ENCODE data around the gene ZFHX3.

DNA sequence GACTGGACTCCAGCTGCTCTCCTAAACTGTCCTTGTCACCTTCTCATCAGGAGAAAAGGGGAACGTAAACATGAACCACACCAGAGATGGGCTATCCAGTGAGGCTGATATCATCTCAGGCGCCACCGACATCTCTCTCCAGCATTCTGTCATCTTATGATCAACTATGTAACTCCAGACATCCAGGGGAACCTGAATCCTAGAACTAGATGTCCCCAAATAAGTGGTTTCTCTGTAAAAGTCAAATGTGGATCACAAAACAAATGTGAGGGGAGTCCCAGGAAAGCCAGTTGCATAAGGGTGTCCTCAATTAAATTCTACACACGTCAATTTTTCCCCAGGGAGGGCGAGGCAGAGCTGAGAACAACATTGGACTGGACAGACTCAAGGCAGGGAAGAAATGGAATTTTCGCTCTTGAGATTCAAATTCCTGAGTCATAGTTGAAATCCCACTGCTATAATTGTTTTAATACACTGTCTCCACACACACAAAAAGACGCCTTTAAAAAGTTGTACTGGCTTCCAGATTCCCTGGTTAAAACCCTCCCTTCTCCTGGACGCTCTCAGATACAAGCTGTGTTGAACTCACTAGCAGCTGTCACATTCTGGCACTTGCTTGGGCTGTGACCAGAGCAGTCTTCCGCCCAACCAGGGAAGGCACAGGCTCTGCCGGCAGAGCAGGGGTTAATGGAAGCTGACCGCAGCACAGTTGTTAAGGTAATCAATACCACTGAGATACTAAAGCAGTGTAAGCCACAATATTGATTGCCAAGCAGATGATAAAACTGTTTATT, 62.6 kb downstream of the ZFHX3 start:
- TF ChIP-seq, protein P1, sequence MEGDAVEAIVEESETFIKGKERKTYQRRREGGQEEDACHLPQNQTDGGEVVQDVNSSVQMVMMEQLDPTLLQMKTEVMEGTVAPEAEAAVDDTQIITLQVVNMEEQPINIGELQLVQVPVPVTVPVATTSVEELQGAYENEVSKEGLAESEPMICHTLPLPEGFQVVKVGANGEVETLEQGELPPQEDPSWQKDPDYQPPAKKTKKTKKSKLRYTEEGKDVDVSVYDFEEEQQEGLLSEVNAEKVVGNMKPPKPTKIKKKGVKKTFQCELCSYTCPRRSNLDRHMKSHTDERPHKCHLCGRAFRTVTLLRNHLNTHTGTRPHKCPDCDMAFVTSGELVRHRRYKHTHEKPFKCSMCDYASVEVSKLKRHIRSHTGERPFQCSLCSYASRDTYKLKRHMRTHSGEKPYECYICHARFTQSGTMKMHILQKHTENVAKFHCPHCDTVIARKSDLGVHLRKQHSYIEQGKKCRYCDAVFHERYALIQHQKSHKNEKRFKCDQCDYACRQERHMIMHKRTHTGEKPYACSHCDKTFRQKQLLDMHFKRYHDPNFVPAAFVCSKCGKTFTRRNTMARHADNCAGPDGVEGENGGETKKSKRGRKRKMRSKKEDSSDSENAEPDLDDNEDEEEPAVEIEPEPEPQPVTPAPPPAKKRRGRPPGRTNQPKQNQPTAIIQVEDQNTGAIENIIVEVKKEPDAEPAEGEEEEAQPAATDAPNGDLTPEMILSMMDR (conservative IDR thresholded peaks at IDR 0.05) = no peak
- TF ChIP-seq ZFX (IDR thresholded peaks at IDR 0.05) = no peak

All from C4-2B (cell line).